ENCODE data around the gene TLK1.

DNA sequence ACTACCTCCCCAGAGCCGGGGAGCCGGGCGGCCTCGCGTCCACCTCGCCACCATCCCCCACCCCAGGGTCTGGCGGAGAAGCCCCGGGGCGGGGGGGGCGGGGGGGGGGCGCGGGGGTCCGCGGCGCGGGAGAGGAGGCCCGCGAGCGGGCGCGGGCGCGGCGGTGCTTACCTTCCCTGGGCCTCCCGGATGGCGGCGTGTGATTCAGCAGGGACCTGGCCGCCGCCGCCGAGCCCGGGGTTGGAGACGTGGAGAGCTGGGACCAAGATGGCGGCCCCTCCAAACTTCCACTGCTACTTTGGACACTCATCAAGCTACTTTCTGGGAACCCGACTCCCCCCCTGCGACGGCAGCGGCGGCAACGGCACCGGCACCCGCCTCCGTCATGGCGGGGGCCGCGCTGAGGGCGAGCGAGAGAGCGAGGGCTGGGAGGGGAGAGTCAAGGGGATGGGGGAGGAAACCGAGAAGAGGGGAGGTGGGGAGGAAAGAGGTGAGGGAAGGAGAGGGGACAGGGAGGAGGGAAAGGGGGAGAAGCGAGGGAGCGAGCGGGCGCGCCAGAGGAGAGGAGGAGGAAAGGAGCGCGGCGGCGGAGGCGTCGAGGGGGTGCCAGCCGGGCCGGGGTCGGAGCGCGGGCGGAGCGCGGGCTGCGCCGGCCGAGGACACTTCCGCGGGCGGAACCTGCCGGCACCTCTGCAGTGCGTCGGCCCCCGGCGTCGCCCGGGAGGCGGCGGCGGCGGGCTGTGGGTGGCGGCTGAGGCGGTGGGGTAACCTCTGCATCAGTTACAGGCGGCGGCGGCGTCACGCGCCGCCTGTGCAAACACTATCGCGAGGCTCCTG lies at the start of gene TLK1:
- TF ChIP-seq, protein P1, sequence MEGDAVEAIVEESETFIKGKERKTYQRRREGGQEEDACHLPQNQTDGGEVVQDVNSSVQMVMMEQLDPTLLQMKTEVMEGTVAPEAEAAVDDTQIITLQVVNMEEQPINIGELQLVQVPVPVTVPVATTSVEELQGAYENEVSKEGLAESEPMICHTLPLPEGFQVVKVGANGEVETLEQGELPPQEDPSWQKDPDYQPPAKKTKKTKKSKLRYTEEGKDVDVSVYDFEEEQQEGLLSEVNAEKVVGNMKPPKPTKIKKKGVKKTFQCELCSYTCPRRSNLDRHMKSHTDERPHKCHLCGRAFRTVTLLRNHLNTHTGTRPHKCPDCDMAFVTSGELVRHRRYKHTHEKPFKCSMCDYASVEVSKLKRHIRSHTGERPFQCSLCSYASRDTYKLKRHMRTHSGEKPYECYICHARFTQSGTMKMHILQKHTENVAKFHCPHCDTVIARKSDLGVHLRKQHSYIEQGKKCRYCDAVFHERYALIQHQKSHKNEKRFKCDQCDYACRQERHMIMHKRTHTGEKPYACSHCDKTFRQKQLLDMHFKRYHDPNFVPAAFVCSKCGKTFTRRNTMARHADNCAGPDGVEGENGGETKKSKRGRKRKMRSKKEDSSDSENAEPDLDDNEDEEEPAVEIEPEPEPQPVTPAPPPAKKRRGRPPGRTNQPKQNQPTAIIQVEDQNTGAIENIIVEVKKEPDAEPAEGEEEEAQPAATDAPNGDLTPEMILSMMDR (IDR thresholded peaks at IDR 0.05; ENCODE audit: extremely low read depth in 1 of 2, insufficient read depth in 1 of 2, low read depth in 1 of 2, low read length in 2 of 2) = no peak
- TF ChIP-seq POLR2A (IDR thresholded peaks at IDR 0.05; ENCODE audit: low read depth, low read length) (no peak), EZH2 (IDR thresholded peaks at IDR 0.05; ENCODE audit: borderline replicate concordance, low read depth, low read length, severe bottlenecking) (no peak), POLR2AphosphoS5 (IDR thresholded peaks at IDR 0.05; ENCODE audit: insufficient read depth, low read depth, low read length) (peak; percentile 75)

Data from endothelial cell of umbilical vein (primary cell).